ENCODE data around the gene CRX. TPM values are rescaled to one million over a fixed set of nuclear protein-coding genes. Genes with fewer than 3 reads are reported as not detected.

Gene CRX
- not detected in 2 replicates for total RNA-seq
- polyA plus RNA-seq: not detected in 2 replicates
- polyA plus RNA-seq (2011; cell fraction: cytosol; rRNA removed): not detected in 2 replicates
- not detected in 2 replicates for polyA plus RNA-seq (2011; cell fraction: nucleus; rRNA removed)
- not detected in 2 replicates for polyA plus RNA-seq (2012)
- not detected in 2 replicates for polyA minus RNA-seq
- not detected for polyA minus RNA-seq (2011; cell fraction: cytosol; rRNA and poly(A)+ RNA removed)
- polyA minus RNA-seq (2011; cell fraction: nucleus; rRNA and poly(A)+ RNA removed): not detected in 2 replicates
- not detected for Bru-seq, nascent RNA
- not detected for BruChase-seq, experiment 1, labeled RNA remaining after a 6-hour chase
- not detected for BruChase-seq, experiment 2, labeled RNA remaining after a 2-hour chase
- long read RNA-seq: 0 reads

GRCh38 chr19:47821460-47822020 is at the start of gene CRX:
TSS of gene CRX (plus strand) at chr19:47821937. CDS start at chr19:47834444, 12,507 bp downstream.
- H3K36me3 ChIP-seq (ENCODE audit: control insufficient read depth in 2 of 2, extremely low read depth in 1 of 2, insufficient read depth in 2 of 2, low read length in 2 of 2): no peaks in the 10 kb centered on the region
- no peak for FAIRE-seq
- ChIA-PET POLR2A (no interaction called here), CTCF (no interaction called here)
- no peak within 1 kb of the TSS for H2AFZ ChIP-seq (ENCODE audit: low read depth, low read length)
- H3K4me2 ChIP-seq (ENCODE audit: insufficient read depth, low read length): no peak within 1 kb of the TSS
- no peak for DNase-seq (ENCODE audit: low read depth, low spot score)
- H3K4me1 ChIP-seq (ENCODE audit: control insufficient read depth, extremely low read depth, insufficient read depth, low read length): no peaks in the 10 kb centered on the region
- dilution Hi-C loops (cut with MboI; ENCODE audit: extremely low pct_ligation_motif_present, low sequenced_read_pairs): no loop called here
- no TSS peak for BruUV-seq (replicated peaks)
- intact Hi-C loops (cut with micrococcal nuclease): no loop called here
- H3K27me3 ChIP-seq (ENCODE audit: control insufficient read depth in 2 of 2, insufficient read depth in 2 of 2, low read length in 2 of 2): peaks cover 8 to 16% of the 10 kb centered on the region in 2 experiments
- H3K79me2 ChIP-seq (ENCODE audit: control insufficient read depth, insufficient read depth, low read length): no peaks in the 10 kb centered on the region
- no peaks in the 10 kb centered on the region for H3K9me3 ChIP-seq (replicated peaks; ENCODE audit: control insufficient read depth, insufficient read depth, low read length)
- no peak within 1 kb of the TSS for H3K4me3 ChIP-seq (replicated peaks in 1 of 3; ENCODE audit: insufficient read depth in 1 of 3, low read depth in 1 of 3, low read length in 3 of 3)
- H3K9me1 ChIP-seq (replicated peaks; ENCODE audit: control insufficient read depth, extremely low read depth, insufficient read depth, low read length): no peaks in the 10 kb centered on the region
- TF ChIP-seq EZH2 (IDR thresholded peaks at IDR 0.05; ENCODE audit: borderline replicate concordance, low read depth, low read length, severe bottlenecking) (no peak), CTCF (IDR thresholded peaks at IDR 0.05; ENCODE audit: extremely low read depth in 1 of 2, insufficient read depth in 1 of 2, low read depth in 1 of 2, low read length in 2 of 2) (no peak), POLR2A (IDR thresholded peaks at IDR 0.05; ENCODE audit: low read depth, low read length) (no peak), JUN (IDR thresholded peaks at IDR 0.05; ENCODE audit: borderline replicate concordance, insufficient read depth, insufficient read length, low read depth) (no peak), MYC (IDR thresholded peaks at IDR 0.05; ENCODE audit: low read depth, low read length) (no peak), FOS (IDR thresholded peaks at IDR 0.05; ENCODE audit: borderline replicate concordance, insufficient read depth, low read length) (no peak), POLR2AphosphoS5 (IDR thresholded peaks at IDR 0.05; ENCODE audit: insufficient read depth, low read depth, low read length) (no peak), GATA2 (IDR thresholded peaks at IDR 0.05; ENCODE audit: insufficient read depth, insufficient read length, low read depth, low read length) (no peak), MAX (IDR thresholded peaks at IDR 0.05; ENCODE audit: insufficient read depth, insufficient read length) (no peak)
- no peak within 1 kb of the TSS for H3K9ac ChIP-seq (replicated peaks; ENCODE audit: extremely low read depth, insufficient read depth, low read length)
- H3K27ac ChIP-seq (ENCODE audit: insufficient read depth, low read depth, low read length): no peak within 1 kb of the TSS
- H4K20me1 ChIP-seq (replicated peaks; ENCODE audit: control insufficient read depth, extremely low read depth, insufficient read depth, low read length): no peaks in the 10 kb centered on the region
